HL-60 (cell line): ENCODE data around the gene RPS6KC1.

Experiments
- GABPA ChIP-seq: IDR thresholded peaks from 2 replicates; pipeline ENCODE4 v1.6.1; 2012; ENCODE audit warnings: low read depth
- POLR2AphosphoS5 ChIP-seq: IDR thresholded peaks from 2 replicates; pipeline ENCODE4 v1.6.1; 2012; ENCODE audit warnings: low read depth
- SPI1 ChIP-seq: IDR thresholded peaks from 2 replicates; pipeline ENCODE4 v1.6.1; 2012; ENCODE audit warnings: low read depth, mild to moderate bottlenecking, borderline replicate concordance
- TF ChIP-seq, protein P1 (sequence below): IDR thresholded peaks from one replicate; pipeline ENCODE4 v1.5.1; 2011; ENCODE audit warnings: low read length, control low read depth, inconsistent platforms; ENCODE audit not compliant: insufficient read depth
- TF ChIP-seq, protein P2 (sequence below): IDR thresholded peaks from 2 replicates; pipeline ENCODE4 v1.6.1; 2012; ENCODE audit warnings: low read depth; ENCODE audit not compliant: insufficient replicate concordance

DNA sequence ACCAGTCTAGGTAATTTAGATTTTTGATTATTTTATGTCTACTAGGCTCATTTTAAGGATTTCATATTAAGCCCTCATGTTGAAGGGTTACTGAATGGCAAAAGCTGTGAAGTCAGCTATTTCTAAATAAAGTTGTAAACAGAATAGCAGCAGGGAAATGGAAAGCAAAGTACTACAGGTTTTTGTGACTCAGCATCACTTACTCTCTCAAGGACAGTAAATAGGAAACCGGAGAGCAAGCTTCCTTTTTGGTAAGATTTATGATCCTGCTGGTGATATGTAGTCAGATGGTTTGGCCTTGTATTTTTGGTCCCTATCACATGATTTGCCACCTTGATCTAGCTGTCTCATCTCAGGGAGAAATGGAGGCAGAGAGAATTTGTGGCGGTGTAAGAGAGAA is 226.0 kb downstream of the RPS6KC1 start:
- TF ChIP-seq, protein P1, sequence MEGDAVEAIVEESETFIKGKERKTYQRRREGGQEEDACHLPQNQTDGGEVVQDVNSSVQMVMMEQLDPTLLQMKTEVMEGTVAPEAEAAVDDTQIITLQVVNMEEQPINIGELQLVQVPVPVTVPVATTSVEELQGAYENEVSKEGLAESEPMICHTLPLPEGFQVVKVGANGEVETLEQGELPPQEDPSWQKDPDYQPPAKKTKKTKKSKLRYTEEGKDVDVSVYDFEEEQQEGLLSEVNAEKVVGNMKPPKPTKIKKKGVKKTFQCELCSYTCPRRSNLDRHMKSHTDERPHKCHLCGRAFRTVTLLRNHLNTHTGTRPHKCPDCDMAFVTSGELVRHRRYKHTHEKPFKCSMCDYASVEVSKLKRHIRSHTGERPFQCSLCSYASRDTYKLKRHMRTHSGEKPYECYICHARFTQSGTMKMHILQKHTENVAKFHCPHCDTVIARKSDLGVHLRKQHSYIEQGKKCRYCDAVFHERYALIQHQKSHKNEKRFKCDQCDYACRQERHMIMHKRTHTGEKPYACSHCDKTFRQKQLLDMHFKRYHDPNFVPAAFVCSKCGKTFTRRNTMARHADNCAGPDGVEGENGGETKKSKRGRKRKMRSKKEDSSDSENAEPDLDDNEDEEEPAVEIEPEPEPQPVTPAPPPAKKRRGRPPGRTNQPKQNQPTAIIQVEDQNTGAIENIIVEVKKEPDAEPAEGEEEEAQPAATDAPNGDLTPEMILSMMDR: no peak
- no peak for TF ChIP-seq GABPA
- no peak for TF ChIP-seq SPI1
- TF ChIP-seq, protein P2, sequence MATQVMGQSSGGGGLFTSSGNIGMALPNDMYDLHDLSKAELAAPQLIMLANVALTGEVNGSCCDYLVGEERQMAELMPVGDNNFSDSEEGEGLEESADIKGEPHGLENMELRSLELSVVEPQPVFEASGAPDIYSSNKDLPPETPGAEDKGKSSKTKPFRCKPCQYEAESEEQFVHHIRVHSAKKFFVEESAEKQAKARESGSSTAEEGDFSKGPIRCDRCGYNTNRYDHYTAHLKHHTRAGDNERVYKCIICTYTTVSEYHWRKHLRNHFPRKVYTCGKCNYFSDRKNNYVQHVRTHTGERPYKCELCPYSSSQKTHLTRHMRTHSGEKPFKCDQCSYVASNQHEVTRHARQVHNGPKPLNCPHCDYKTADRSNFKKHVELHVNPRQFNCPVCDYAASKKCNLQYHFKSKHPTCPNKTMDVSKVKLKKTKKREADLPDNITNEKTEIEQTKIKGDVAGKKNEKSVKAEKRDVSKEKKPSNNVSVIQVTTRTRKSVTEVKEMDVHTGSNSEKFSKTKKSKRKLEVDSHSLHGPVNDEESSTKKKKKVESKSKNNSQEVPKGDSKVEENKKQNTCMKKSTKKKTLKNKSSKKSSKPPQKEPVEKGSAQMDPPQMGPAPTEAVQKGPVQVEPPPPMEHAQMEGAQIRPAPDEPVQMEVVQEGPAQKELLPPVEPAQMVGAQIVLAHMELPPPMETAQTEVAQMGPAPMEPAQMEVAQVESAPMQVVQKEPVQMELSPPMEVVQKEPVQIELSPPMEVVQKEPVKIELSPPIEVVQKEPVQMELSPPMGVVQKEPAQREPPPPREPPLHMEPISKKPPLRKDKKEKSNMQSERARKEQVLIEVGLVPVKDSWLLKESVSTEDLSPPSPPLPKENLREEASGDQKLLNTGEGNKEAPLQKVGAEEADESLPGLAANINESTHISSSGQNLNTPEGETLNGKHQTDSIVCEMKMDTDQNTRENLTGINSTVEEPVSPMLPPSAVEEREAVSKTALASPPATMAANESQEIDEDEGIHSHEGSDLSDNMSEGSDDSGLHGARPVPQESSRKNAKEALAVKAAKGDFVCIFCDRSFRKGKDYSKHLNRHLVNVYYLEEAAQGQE: no peak
- no peak for TF ChIP-seq POLR2AphosphoS5
